Uterus (tissue), 2 donors: Measurements from ENCODE around the gene MYO9B.

Source experiments
- CTCF ChIP-seq, 4 experiments: fragments of 200-600 bp in 2 of 4; fragments of 450-650 bp in 2 of 4; sonication (generic) in 2 of 4; IDR thresholded peaks; one replicate each; pipeline ENCODE4 v1.5.1; 2016 to 2019; ENCODE audit warnings: antibody characterized with exemption in 4 of 4, mild to moderate bottlenecking in 2 of 4, moderate library complexity in 1 of 4
- POLR2A ChIP-seq, 2 donors: fragments of 450-650 bp; IDR thresholded peaks; one replicate each; pipeline ENCODE4 v1.6.1; 2016; ENCODE audit warnings: antibody characterized with exemption in 2 of 2, mild to moderate bottlenecking in 1 of 2, moderate library complexity in 1 of 2

- TF ChIP-seq CTCF (IDR thresholded peaks at IDR 0.05) = no peak
- TF ChIP-seq POLR2A (IDR thresholded peaks at IDR 0.05) = no peak
Measured at GRCh38 chr19:17136021-17136420, 60.4 kb downstream of the MYO9B start.
